Central memory CD8-positive, alpha-beta T cell (primary cell): Measurements from ENCODE around the gene GALP.
"Not testable (repeated sequence)": the region's sequence is repeated elsewhere in the genome, so short reads cannot be mapped to it uniquely, and the experiment has no call there.

Experiments
- ATAC-seq: fragments of 150-1000 bp; cut with Tn5 transposase; replicated peaks from 2 replicates; pipeline ENCODE4 v1.10.0; 2022; ENCODE audit warnings: mild to moderate bottlenecking, moderate FRiP score, moderate number of reproducible peaks; ENCODE audit not compliant: poor library complexity, severe bottlenecking; ENCODE audit errors: extremely low read depth
- DNase-seq, 2 donors: peaks; one replicate each; pipeline ENCODE4 v3.0.0; 2021; ENCODE audit warnings: low spot score in 2 of 2
- H3K27ac Mint-ChIP-seq: one replicate; pipeline ENCODE4 v1.8.0; 2022; ENCODE audit warnings: low read depth, mild to moderate bottlenecking, moderate library complexity, mixed read lengths
- H3K27me3 Mint-ChIP-seq: one replicate; pipeline ENCODE4 v1.8.0; 2022; ENCODE audit warnings: mixed read lengths
- H3K36me3 Mint-ChIP-seq: one replicate; pipeline ENCODE4 v1.8.0; 2022; ENCODE audit warnings: mild to moderate bottlenecking, moderate library complexity, mixed read lengths; ENCODE audit not compliant: insufficient read depth
- H3K4me1 Mint-ChIP-seq: one replicate; pipeline ENCODE4 v1.8.0; 2022; ENCODE audit warnings: mixed read lengths
- H3K4me3 Mint-ChIP-seq: one replicate; pipeline ENCODE4 v1.8.0; 2022; ENCODE audit warnings: mild to moderate bottlenecking, moderate library complexity, mixed read lengths
- H3K9me3 Mint-ChIP-seq: one replicate; pipeline ENCODE4 v1.8.0; 2022; ENCODE audit warnings: mixed read lengths

The GALP gene

GRCh38 chr19:56176310-56176709 lies 502 bp downstream of the GALP start:
- H3K27me3 Mint-ChIP-seq: peaks cover 24% of the 10 kb centered on the region
- not testable (repeated sequence) for DNase-seq, H3K4me1 Mint-ChIP-seq, ATAC-seq, H3K36me3 Mint-ChIP-seq, H3K9me3 Mint-ChIP-seq, H3K27ac Mint-ChIP-seq, H3K4me3 Mint-ChIP-seq

GRCh38 chr19:56176881-56177280 lies 1.1 kb downstream of the GALP start:
- DNase-seq: no peak
- Mint-ChIP-seq H3K4me3 (no peak overlapping the region), H3K36me3 (no peaks in the 10 kb centered on the region), H3K9me3 (no peaks in the 10 kb centered on the region), H3K27me3 (peaks cover 24% of the 10 kb centered on the region), H3K4me1 (peaks cover 2% of the 10 kb centered on the region), H3K27ac (no peak overlapping the region)
- no peak for ATAC-seq

- H3K9me3 Mint-ChIP-seq: no peaks in the 10 kb centered on the region
- peaks cover 24% of the 10 kb centered on the region for H3K27me3 Mint-ChIP-seq
- DNase-seq (no peak), ATAC-seq (no peak)
- no peak overlapping the region for H3K4me3 Mint-ChIP-seq
- no peaks in the 10 kb centered on the region for H3K36me3 Mint-ChIP-seq
- no peak overlapping the region for H3K27ac Mint-ChIP-seq
- no peaks in the 10 kb centered on the region for H3K4me1 Mint-ChIP-seq
Measured at GRCh38 chr19:56177564-56178243, 1.9 kb downstream of the GALP start.

DNA sequence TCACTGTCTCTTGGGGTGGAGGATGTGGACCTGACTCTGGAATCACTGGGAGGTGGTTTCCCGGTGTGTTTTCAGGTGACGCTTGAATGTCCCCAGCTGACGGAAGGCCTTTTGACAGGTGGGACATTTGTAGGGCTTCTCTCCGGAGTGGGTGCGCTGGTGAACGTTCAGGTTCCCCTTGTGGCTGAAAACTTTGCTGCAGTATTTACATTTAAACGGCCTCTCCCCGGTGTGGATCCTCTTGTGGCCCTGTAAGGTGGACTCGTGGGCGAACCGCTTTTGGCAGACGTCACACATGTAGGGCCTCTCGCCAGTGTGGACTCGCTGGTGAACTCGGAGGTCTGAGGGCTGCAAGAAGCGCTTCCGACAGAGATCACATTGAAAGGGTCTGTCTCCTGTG lies 14.0 kb downstream of the GALP start:
- Mint-ChIP-seq H3K36me3 (no peaks in the 10 kb centered on the region), H3K4me1 (no peaks in the 10 kb centered on the region), H3K4me3 (no peak overlapping the region), H3K27me3 (peaks cover 43% of the 10 kb centered on the region), H3K9me3 (no peaks in the 10 kb centered on the region), H3K27ac (no peak overlapping the region)
- ATAC-seq: no peak
- DNase-seq: no peak

DNA sequence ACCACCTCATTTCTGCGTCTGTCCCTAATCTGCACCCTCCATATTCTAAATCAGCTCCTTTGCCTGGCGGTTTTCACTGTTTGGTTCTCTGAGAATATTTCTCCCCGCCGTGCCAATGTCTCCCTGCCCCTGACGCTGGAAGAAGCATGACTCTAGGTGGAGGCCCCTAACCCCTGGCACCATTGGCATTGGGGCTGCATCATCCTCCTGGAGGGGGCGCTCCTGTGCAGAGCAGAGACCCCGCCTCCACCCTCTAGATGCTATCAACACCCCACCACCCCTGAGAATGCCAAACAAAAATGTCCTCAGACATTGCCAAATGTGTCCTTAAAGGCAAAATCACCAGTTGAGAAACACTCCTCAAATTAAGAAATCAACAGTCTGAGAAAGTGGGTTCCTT lies 15.3 kb downstream of the GALP start:
- Mint-ChIP-seq H3K9me3 (no peaks in the 10 kb centered on the region), H3K4me3 (no peak overlapping the region), H3K4me1 (no peaks in the 10 kb centered on the region), H3K27ac (no peak overlapping the region), H3K27me3 (peaks cover 31% of the 10 kb centered on the region), H3K36me3 (no peaks in the 10 kb centered on the region)
- DNase-seq (no peak), ATAC-seq (no peak)

- no peaks in the 10 kb centered on the region for H3K36me3 Mint-ChIP-seq
- no peak for DNase-seq
- no peak overlapping the region for H3K4me3 Mint-ChIP-seq
- H3K27me3 Mint-ChIP-seq: peaks cover 31% of the 10 kb centered on the region
- H3K9me3 Mint-ChIP-seq: no peaks in the 10 kb centered on the region
- H3K27ac Mint-ChIP-seq: no peak overlapping the region
- no peaks in the 10 kb centered on the region for H3K4me1 Mint-ChIP-seq
- ATAC-seq: no peak
Measured at GRCh38 chr19:56191711-56192110, 15.9 kb downstream of the GALP start.

DNA sequence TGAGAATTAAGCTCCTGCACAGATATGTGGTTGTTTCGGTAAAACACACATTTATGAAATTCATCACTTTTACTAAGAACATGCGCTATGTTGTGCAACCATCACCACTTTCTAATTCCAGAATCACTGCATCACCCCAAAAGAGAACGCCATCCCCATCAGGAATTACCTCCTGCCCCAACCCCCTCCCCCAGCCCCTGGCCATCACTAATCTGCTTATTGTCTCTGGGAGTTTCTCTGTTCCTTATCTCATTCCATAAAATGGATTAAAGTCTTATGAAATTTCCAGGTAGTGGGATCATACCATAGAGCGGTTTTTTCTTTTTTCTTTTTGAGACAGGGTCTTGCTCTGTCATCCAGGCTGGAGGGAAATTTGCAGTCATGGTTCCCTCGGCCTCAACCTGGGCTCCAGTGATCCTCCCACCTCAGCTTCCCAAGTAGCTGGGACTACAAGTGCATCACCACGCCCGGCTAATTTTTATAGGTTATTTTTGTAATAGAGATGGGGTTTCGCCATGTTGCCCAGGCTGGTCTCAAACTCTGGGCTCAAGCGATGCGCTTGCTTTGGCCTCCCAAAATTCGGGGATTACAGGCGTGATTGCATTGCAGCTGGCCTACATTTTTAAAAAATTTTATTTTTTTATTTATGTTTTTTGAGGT lies 18.3 kb downstream of the GALP start:
- no peaks in the 10 kb centered on the region for H3K4me1 Mint-ChIP-seq
- H3K36me3 Mint-ChIP-seq: no peaks in the 10 kb centered on the region
- DNase-seq (no peak), ATAC-seq (no peak)
- no peak overlapping the region for H3K4me3 Mint-ChIP-seq
- H3K27me3 Mint-ChIP-seq: peaks cover 41% of the 10 kb centered on the region
- H3K9me3 Mint-ChIP-seq: no peaks in the 10 kb centered on the region
- no peak overlapping the region for H3K27ac Mint-ChIP-seq

DNA sequence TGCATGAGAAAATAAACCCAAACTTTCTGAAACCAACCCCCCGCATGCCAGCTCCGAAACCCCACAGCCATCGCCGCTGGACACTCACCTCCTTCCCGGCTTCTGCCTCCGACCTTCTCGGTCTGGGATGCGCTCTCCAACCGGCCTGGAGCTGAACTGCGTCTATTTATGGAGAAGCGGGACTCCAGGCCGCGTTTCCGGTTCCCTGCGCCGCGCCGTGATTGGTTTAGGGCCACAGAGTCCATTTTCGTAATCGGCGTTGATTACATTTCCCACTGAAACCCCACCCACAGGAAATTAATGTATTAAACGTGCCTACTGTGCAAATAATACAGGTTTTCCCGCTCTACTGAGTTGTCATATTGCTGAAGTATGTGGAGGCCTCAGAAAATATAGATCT lies 21.8 kb downstream of the GALP start, which contains the start of gene ZSCAN5B:
Gene ZSCAN5B, minus strand, starts transcription at position 138 of the 400 bp plus-strand sequence. CDS start 4,731 bp downstream, outside the sequence.
- peaks cover 47% of the 10 kb centered on the region for H3K27me3 Mint-ChIP-seq
- DNase-seq, H3K9me3 Mint-ChIP-seq, H3K4me3 Mint-ChIP-seq, H3K36me3 Mint-ChIP-seq, ATAC-seq, H3K4me1 Mint-ChIP-seq, H3K27ac Mint-ChIP-seq: not testable (repeated sequence)

GRCh38 chr19:56199687-56200086 lies 23.9 kb downstream of the GALP start:
- no peak for DNase-seq
- Mint-ChIP-seq H3K4me1 (no peaks in the 10 kb centered on the region), H3K9me3 (no peaks in the 10 kb centered on the region), H3K4me3 (no peak overlapping the region), H3K27me3 (peaks cover 38% of the 10 kb centered on the region), H3K27ac (no peak overlapping the region), H3K36me3 (no peaks in the 10 kb centered on the region)
- ATAC-seq: no peak

DNA sequence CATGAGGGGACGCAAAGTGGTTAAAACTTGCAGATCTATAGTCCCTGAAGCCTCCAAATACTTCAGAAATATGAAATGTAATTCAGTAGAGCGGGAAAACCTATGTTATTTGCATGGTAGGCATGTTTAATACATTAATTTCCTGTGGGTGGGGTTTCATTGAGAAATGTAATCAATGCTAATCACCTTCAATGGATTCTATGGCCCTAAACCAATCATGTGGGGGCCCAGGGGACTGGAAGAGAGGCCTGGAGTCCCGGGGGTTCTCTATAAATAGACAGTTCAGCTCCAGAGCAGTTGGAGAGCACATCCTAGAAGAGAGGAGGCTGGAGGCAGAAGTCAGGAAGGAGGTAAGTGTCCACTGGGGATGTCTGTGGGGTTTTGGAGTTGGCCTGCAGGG lies 26.2 kb downstream of the GALP start, which contains the start of gene ZSCAN5C:
Gene ZSCAN5C, plus strand, starts transcription at position 301 of the 400 bp plus-strand sequence. CDS start 3,641 bp downstream, outside the sequence.
- Mint-ChIP-seq H3K4me1 (no peaks in the 10 kb centered on the region), H3K27ac (no peak within 1 kb of the TSS), H3K4me3 (no peak within 1 kb of the TSS), H3K9me3 (no peaks in the 10 kb centered on the region), H3K27me3 (peaks cover 56% of the 10 kb centered on the region), H3K36me3 (no peaks in the 10 kb centered on the region)
- DNase-seq: no peak
- no peak for ATAC-seq

- H3K9me3 Mint-ChIP-seq, H3K4me3 Mint-ChIP-seq, H3K4me1 Mint-ChIP-seq, H3K36me3 Mint-ChIP-seq, H3K27ac Mint-ChIP-seq, ATAC-seq, DNase-seq: not testable (repeated sequence)
- H3K27me3 Mint-ChIP-seq: peaks cover 45% of the 10 kb centered on the region
Measured at GRCh38 chr19:56207581-56207980, 31.8 kb downstream of the GALP start.

DNA sequence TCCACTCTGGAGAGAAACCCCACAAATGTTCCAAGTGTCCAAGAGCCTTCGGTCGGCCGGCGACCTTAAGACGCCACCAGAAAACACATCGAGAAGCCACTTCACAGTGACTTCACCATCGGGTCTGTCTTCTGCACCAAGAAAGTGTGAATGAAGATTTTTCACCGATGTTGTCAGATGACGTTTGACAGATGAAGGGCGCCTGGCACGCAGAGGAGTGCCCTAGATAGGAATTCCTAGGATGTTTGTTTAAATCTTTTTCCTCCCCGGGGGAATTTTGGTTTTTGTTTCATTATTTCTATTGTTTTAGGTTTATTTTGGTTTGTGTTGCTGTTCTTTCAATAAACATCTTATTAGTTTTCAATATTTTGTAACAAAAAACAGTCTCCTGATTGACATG lies 33.3 kb downstream of the GALP start:
- Mint-ChIP-seq H3K36me3 (no peaks in the 10 kb centered on the region), H3K27ac (no peak overlapping the region), H3K27me3 (peaks cover 57% of the 10 kb centered on the region), H3K9me3 (no peaks in the 10 kb centered on the region), H3K4me1 (no peaks in the 10 kb centered on the region), H3K4me3 (no peak overlapping the region)
- no peak for DNase-seq
- no peak for ATAC-seq

- DNase-seq, H3K4me1 Mint-ChIP-seq, H3K36me3 Mint-ChIP-seq, H3K27ac Mint-ChIP-seq, H3K9me3 Mint-ChIP-seq, H3K4me3 Mint-ChIP-seq, ATAC-seq: not testable (repeated sequence)
- peaks cover 66% of the 10 kb centered on the region for H3K27me3 Mint-ChIP-seq
Measured at GRCh38 chr19:56210036-56210435, 34.2 kb downstream of the GALP start.
